ENCODE measurements around the gene APBA2.

Gene APBA2

GRCh38 chr15:28942046-28942445, 56.3 kb downstream of the APBA2 start:
- DNase-seq: no peak

- no peak for DNase-seq
Observed at GRCh38 chr15:28942571-28942970, 56.8 kb downstream of the APBA2 start.

DNA sequence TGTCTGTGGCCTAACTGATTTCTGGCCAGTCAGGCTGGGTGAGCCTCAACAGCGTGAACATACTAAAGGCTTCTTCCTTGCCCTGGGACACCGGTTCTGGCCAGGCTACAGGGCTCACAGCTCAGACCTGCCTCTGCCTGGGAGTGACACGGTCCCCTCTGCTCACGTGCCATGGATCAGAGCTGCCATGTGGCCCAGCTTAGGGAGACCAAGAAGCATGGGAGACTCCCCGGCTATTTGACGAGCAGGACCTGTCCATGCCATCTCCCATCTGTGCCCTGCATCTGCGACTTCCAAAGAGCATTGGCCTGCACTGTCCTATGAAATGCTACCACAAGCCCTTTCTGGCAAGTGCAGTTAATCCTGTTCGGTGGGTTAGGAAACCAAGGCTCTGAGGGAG, 57.4 kb downstream of the APBA2 start:
- no peak for DNase-seq

DNA sequence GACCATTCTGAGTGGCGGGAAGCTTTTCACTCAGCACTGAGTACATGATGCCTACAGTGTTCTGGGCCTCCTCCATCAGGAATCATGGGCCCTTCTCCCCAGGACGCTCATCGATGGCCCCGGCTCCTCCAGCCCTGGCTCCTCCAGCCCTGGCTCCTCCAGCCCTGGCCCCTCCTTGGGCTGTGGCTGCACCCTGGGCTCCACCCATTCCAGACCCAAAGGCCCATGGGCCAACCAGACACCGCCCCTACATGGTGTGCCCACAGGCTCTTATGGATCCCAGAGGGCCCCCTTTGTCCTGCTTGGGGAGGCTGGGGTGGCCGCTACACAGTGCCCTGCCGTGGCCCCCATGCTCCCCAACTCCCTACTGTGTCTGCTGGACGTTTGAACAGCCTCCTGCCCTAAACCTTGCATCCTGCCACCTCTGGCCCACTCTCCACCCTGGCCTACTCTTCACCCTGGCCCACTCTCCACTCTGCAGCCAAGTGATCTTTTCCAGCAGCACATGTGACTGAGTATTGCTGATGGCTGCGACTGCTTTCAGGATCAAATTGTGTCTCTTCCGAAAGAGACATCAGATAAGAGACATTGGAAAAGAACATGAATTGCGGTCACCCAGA, 57.9 kb downstream of the APBA2 start:
- DNase-seq: no peak

DNA sequence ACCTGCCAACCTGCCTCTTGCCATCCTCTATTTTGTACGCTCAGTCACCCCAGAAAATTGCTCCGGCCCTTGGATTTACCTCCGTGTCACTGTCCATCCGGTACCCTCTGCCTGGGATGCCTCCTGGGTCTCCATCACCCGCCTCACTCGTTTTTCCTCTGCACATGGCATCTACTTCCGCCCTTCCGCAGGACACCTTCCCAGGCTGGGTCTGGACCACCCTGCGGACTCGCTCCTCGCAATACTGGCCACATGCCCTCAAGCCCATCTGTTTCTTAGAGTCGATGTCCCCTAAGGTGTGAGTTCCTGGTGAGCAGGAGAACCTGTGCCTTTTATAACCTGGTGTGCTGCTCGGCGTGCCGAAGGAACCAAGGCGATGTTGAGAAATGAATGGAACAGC, 58.5 kb downstream of the APBA2 start:
- DNase-seq: no peak

GRCh38 chr15:28944696-28945300, 59.0 kb downstream of the APBA2 start:
- no peak for DNase-seq

DNA sequence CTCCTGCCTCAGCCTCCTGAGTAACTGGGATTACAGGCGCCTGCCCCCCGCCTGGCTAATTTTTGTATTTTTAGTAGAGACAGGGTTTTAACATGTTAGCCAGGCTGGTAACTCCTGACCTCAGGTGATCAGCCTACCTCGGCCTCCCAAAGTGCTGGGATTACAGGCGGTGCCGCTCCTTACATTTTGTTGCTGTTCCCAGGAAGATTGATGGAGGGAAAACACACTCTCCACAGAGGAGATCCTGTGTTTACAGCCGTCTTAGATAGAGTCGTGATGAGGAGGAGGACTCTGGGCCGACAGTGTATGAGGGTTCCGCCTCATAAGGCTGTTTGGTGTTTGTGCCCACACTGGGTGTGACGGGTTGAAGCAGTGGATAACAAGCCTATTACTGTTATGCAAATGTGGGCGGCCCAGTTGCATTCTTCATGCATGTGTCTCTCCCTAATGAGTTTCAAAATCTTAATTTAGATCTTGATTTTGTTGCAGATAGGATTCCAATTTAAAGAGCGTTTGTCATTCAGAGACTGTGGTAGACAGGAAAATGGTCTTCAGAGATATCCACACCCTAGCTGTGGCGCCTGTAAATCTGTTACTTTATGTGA, 60.0 kb downstream of the APBA2 start:
- DNase-seq: no peak

DNA sequence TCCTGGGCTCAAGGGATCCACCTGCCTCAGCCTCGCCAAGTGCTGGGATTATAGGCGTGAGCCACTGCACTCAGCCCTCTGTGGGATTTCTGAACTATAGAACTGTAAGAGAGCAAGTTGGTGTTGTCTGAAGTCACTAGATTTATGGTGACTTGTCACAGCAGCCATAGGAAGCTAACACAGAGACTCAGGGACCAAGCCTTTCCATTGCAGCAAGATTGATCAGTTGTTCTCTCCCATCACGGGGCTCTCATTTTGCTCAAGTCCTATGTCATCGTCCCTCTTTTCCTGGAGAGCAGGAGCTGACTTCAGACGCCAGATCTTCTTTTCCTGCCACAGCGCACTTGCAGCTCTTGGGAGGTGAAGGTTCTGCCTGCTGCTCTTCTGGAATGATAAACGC, 61.0 kb downstream of the APBA2 start:
- DNase-seq: no peak

- DNase-seq: no peak
Observed at GRCh38 chr15:28947221-28947674, 61.5 kb downstream of the APBA2 start.

DNA sequence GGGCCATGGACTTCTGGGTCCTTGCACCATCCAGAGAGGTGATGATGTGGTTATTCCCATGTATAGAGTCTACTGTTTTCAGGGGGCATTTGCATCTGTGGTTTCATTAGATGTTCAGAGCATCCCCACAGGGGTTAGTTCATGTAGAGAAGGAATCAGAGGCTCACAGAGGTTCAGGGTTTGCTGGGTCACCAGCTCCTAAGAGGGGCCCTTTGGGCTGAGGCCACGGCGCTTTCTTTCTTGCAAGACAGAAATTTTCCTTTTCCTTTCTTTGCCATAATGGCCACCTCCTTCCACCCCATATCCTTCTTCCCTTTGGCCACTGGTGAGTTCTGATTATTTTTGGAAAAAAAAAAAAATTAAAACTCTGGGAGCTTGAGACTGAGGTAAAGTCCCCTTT, 62.3 kb downstream of the APBA2 start:
- DNase-seq: no peak

DNA sequence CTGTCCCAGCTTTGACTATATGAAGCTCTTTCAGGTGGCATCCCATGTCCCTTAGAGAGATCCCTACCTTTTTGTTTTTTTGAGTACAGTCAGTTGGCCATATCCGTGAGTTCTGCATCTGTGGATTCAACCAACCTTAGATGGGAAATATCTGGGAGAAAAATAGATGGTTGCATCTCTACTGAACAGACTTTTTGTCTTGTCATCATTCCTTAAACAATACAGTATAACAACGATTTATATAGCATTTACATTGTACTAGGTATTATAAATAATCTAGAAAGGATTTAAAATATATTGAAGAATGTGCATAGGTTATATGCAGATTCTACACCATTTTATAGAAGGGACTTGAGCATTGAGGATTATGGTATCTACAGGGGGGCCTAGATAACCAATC, 65.1 kb downstream of the APBA2 start:
- DNase-seq: no peak

GRCh38 chr15:28952666-28953491, 67.1 kb downstream of the APBA2 start:
- DNase-seq: peak; percentile 86

DNA sequence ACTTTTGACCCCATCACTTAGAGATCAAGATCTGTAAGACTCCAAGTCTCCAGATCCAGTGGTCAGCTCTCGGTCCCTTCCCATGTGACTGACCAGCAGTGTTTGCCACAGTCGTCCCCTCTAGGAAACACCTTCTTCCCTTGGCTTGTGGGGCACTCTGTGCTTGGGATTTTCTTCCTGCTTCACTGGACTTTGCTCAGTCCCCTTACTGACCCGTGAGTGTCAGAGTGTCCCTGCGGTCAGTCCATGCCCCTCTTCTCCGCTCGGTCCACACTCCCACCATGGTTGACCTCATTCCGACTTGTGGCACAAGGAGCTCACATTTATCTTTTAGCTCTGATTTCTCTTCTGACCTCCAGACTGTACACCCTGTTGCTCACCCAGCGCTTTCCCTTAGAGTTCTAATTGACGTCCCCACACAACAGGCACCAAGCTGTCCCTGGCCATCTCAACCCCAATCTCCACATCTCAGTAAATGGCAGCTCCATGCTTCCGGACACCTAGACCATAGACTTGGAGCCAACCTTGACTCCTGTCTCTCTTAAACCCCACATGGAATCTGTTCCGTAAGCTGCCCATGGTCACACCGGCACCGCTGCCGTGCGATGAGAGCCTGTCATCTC, 67.9 kb downstream of the APBA2 start:
- no peak for DNase-seq

GRCh38 chr15:28954466-28955159, 68.8 kb downstream of the APBA2 start:
- no peak for DNase-seq

- DNase-seq: no peak
Observed at GRCh38 chr15:28955160-28955992, 69.6 kb downstream of the APBA2 start.

DNA sequence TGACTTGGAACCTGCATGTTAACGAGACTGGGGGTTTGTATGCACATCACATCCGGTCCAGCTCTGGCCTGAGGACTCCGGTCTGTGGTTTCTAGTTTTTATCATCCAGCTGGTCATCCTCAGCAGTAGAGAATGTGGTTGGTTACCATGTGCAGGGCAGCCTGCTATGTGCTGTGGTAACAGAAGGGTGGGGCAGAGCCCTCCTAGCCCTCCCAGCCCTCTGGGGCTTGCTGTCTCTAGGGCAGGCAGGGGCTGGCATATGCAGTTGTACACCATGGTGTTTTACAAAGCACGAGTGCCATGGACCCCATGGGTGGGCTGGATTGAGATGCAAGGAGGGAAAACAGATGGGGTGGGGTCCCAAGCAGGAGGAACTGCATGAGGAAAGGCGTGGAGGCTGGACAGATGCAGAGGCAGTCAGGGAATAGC, 70.2 kb downstream of the APBA2 start:
- no peak for DNase-seq

GRCh38 chr15:28956491-28956890, 70.7 kb downstream of the APBA2 start:
- DNase-seq: no peak

DNA sequence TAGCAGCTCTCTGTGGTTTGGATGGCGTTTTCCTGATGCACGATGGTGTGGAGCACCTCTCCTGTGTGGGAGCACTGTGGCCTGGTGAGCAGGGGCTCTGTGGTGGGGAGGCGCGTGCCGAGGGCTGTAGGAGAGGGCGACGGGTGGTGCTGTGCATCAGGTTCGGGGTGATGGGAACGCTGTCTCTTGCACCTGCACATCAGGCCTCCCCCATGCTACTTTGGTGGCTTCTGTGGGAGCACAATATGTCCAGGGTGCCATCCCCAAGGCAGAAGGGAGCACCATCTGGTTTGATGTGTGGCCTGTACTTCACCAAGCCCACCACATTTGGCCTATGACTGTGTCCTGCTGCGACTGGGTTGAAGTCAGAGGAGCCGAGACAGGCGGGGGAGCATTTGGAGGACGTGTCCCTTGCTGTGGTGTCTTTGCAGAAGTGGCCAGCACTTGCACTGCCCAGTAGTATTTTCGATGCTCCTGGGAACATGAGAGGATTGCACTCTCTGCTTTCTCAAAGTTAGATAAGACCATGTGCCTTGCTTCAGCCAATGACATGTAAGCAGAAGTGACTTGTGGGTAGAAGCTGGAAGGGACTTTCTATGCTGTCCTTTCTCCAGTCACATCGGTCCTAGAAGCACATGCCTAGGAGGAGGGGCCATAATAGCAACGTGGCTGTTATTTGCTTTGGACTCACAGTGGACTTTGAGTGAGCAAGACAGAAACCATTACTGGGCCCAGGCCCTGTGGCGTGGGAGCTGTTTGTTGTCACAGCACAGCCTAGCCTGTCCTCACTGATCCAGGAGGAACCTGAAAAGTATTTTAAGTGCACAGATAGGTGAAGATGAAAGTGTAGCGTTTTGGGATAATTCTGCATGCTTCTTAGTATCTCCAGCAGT, 72.1 kb downstream of the APBA2 start:
- DNase-seq: no peak

- no peak for DNase-seq
Observed at GRCh38 chr15:28959326-28959725, 73.6 kb downstream of the APBA2 start.

GRCh38 chr15:28960979-28961378, 75.2 kb downstream of the APBA2 start:
- no peak for DNase-seq

DNA sequence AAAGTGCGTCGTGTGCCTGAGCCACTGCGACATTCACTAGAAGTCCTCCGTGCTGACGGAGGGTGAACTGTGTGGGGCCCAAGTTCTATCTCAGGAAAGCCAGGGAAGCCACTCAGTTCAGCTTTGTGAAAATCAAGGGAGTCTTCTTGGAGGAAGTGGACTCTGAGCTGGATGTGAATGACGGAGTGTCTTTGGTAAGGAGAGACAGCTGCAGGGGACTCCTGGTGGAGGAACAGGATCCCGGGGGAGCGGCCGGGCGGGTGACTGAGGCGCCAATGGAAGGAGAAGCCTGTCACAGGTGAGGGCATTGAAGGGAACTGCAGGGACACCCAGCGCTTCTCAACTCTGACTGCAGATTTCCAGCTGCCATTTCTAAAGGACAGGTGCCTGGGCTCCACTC, 75.6 kb downstream of the APBA2 start:
- DNase-seq: no peak
